Uterus (tissue), 4 donors: ENCODE measurements around the gene DTHD1. TPM values are rescaled to one million over a fixed set of nuclear protein-coding genes. Genes with fewer than 3 reads are reported as not detected.

Experiments used
- DNase-seq, 2 donors: peaks; one replicate each; pipeline ENCODE4 v3.0.0-alpha.2; 2019 to 2020
- H3K27ac ChIP-seq, 2 donors: fragments of 200-600 bp; sonication (generic); 1 replicate in 1 of 2; 2 replicates in 1 of 2; pipeline ENCODE4 v1.5.1; 2016 to 2018
- H3K27me3 ChIP-seq, 2 donors: fragments of 200-600 bp; sonication (generic); one replicate each; pipeline ENCODE4 v1.5.1; 2018 to 2019; ENCODE audit warnings: control low read depth in 1 of 2
- H3K36me3 ChIP-seq, 2 donors: fragments of 200-600 bp; sonication (generic); one replicate each; pipeline ENCODE4 v1.5.1; 2019; ENCODE audit warnings: control low read depth in 1 of 2
- H3K4me1 ChIP-seq, 2 donors: fragments of 200-600 bp; sonication (generic); one replicate each; pipeline ENCODE4 v1.5.1; 2018 to 2019; ENCODE audit warnings: control low read depth in 1 of 2
- H3K4me3 ChIP-seq, 2 donors: fragments of 200-600 bp; sonication (generic); 1 replicate in 1 of 2; 2 replicates in 1 of 2; pipeline ENCODE4 v1.5.1; 2018 to 2019; ENCODE audit warnings: mild to moderate bottlenecking in 1 of 2
- H3K9me3 ChIP-seq, 2 donors: fragments of 200-600 bp; sonication (generic); one replicate each; pipeline ENCODE4 v1.5.1; 2019; ENCODE audit warnings: control low read depth in 1 of 2
- POLR2A ChIP-seq, 2 donors: fragments of 450-650 bp; IDR thresholded peaks; one replicate each; pipeline ENCODE4 v1.6.1; 2016; ENCODE audit warnings: antibody characterized with exemption in 2 of 2, mild to moderate bottlenecking in 1 of 2, moderate library complexity in 1 of 2
- intact Hi-C: fragments of 100-400 bp; cut with DNase I; formaldehyde crosslinking; loops from one replicate; pipeline ENCODE4 v1.15.1; 2023; ENCODE audit warnings: low total_unique reads
- total RNA-seq, 4 donors: library from RNA; depleted of rRNA in 3 of 4; stranded (reverse); fragments of >200 nt in 3 of 4; gene quantifications; one replicate each; pipeline versions ENCODE4 v1.1.0 to v1.2.4, GENCODE V29; 2014 to 2023
- TF ChIP-seq, protein P1 (sequence below), 4 experiments: fragments of 200-600 bp in 2 of 4; fragments of 450-650 bp in 2 of 4; sonication (generic) in 2 of 4; IDR thresholded peaks; one replicate each; pipeline ENCODE4 v1.5.1; 2016 to 2019; ENCODE audit warnings: antibody characterized with exemption in 4 of 4, mild to moderate bottlenecking in 2 of 4, moderate library complexity in 1 of 4
- donor health status: DM: yes; HTN: yes; CAD: no.

DTHD1 gene
- total RNA-seq, 4 donors from 2014 or later = 1.0 to 2.5 (median 2.1) TPM

DNA sequence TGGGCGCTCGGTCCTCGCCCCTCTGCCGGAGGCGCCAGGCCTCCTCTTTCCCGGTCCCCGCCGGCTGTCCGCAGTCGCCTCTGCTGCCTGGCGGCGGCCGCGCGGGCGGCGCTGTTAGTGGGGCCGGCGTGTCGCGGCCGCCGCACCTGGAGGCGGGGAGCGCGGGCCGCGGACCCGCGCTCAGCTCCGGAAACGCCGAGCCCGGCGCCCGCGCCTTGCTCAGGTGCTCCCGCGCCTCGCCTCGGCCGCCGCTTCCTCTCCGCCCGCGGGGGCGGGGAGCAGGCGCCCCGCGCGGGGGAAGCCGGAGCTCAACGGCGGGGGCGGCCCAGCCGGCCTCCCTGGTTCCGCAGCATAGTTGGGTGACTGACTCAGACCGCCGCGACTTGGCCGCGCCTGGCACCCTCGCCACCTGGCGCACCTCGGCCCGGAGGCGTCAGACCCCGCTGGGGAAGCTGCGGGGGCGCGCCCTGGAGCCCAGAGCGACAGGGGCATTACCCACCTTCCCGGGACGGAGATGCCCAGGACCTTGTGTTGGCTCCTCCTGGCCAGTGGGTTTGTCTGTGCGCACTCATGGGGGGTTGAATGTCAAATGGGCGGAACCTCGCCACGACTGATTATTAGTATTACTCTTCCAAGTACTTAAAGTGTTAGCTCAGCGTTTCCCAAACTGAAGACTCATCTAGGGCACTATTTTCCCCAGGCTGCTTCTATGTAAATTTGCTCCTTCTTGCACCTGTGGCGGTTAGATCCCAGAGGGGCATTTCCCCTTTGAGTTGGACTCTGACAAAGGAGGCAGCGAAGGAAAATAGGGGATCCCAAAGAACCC is 36.9 kb upstream of the DTHD1 start, which contains the start of gene ARAP2:
ARAP2 (minus strand) TSS at position 258 of the 826 bp plus-strand sequence. CDS start 15,028 bp downstream, outside the sequence.
- no peaks in the 10 kb centered on the region for H3K9me3 ChIP-seq
- no peaks in the 10 kb centered on the region for H3K36me3 ChIP-seq
- H3K4me3 ChIP-seq = peak within 1 kb of the TSS; percentile 74 to 87
- TF ChIP-seq POLR2A (IDR thresholded peaks at IDR 0.05) = peak; percentile 9 to 36
- TF ChIP-seq, protein P1, sequence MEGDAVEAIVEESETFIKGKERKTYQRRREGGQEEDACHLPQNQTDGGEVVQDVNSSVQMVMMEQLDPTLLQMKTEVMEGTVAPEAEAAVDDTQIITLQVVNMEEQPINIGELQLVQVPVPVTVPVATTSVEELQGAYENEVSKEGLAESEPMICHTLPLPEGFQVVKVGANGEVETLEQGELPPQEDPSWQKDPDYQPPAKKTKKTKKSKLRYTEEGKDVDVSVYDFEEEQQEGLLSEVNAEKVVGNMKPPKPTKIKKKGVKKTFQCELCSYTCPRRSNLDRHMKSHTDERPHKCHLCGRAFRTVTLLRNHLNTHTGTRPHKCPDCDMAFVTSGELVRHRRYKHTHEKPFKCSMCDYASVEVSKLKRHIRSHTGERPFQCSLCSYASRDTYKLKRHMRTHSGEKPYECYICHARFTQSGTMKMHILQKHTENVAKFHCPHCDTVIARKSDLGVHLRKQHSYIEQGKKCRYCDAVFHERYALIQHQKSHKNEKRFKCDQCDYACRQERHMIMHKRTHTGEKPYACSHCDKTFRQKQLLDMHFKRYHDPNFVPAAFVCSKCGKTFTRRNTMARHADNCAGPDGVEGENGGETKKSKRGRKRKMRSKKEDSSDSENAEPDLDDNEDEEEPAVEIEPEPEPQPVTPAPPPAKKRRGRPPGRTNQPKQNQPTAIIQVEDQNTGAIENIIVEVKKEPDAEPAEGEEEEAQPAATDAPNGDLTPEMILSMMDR (IDR thresholded peaks at IDR 0.05) = no peak
- H3K27ac ChIP-seq = peak within 1 kb of the TSS; percentile 87 to 94
- no peaks in the 10 kb centered on the region for H3K4me1 ChIP-seq
- intact Hi-C loops = no loop called here
- DNase-seq = peak; percentile 34 to 56
- no peaks in the 10 kb centered on the region for H3K27me3 ChIP-seq

DNA sequence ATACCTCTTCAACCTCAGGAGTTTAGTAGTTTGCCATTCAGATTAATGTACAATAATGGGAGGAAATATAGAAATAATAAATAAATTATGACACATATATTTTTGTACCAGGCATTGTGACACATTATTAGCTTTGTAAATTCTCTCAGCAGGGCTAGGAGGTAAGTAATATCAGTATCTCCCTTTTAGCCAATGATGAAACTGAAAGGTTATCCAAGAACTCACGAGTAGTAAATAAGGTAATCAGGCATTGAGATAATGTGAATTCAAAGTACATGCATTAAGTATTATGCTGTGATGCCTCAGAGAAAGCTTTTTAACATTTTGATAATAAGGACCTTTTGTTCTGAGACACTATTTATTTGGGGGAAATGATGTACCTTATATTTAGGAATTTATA is 31.8 kb upstream of the DTHD1 start:
- Histone ChIP-seq H3K4me3 (no peak overlapping the region), H3K27ac (no peak overlapping the region), H3K9me3 (no peaks in the 10 kb centered on the region), H3K4me1 (no peaks in the 10 kb centered on the region), H3K36me3 (no peaks in the 10 kb centered on the region), H3K27me3 (no peaks in the 10 kb centered on the region)
- intact Hi-C loops = no loop called here
- no peak for DNase-seq
- TF ChIP-seq, protein P1 (IDR thresholded peaks at IDR 0.05) = no peak
- no peak for TF ChIP-seq POLR2A (IDR thresholded peaks at IDR 0.05)

DNA sequence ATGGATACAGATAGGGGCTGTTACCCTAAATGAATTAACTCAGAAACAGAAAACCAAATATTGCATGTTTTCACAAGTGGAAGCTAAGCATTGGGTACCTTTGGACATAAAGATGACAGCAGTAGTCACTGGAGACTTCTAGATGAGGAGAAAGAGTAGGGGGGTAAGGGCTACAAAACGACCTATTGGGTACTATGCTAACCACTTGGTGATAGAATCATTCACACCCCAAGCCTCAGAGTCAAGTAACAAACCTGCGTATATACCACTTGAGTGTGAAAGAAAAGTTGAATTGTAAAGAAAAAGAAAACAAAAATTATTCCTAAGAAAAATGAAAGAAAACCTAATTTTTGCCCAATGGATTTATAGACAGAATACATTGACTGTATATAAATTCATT is 29.4 kb upstream of the DTHD1 start:
- no peak for DNase-seq
- intact Hi-C loops = no loop called here
- Histone ChIP-seq H3K4me3 (no peak overlapping the region), H3K27ac (no peak overlapping the region), H3K36me3 (no peaks in the 10 kb centered on the region), H3K27me3 (no peaks in the 10 kb centered on the region), H3K9me3 (no peaks in the 10 kb centered on the region), H3K4me1 (no peaks in the 10 kb centered on the region)
- TF ChIP-seq POLR2A (IDR thresholded peaks at IDR 0.05) = no peak
- TF ChIP-seq, protein P1 (IDR thresholded peaks at IDR 0.05) = no peak

DNA sequence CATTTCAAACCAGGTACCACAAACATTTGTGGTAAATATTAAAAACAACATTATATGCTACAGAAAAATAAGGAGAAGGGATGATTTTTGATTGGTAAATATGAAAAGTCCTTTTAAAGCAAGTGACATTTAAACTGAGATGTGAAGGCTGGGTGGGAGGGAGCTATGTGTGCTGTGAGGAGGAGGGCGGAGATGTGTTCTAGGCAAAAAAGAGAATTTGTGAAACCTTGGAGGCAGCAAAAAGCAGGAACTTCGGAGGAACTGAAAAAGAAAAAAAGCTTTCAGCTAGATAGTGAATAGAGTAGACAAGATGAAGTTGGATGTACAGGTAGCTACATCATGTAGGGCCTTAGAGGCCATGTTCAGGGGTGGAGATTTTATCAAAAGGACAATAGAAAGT is 27.0 kb upstream of the DTHD1 start:
- TF ChIP-seq POLR2A (IDR thresholded peaks at IDR 0.05) = no peak
- TF ChIP-seq, protein P1 (IDR thresholded peaks at IDR 0.05) = no peak
- Histone ChIP-seq H3K27me3 (no peaks in the 10 kb centered on the region), H3K9me3 (no peaks in the 10 kb centered on the region), H3K4me1 (no peaks in the 10 kb centered on the region), H3K27ac (no peak overlapping the region), H3K4me3 (no peak overlapping the region), H3K36me3 (no peaks in the 10 kb centered on the region)
- DNase-seq = no peak
- intact Hi-C loops = no loop called here

DNA sequence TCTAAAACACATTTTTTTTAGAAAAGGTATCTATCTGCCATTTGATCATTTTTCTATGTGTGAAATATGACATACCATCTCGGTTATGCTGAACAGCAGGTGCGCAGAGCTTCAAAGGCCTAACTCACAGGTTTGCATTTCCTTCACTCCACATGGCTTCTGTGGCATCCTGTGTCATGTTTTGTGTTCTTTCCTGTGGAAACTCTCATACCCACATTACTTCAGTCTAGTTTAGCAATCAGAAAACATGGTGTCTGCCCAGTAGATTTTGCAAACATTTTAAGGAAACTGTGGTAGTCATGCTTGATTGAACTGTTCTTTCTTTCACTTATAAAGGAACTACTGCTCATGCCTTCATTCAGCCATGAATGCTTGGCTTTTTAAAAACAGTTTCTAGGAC is 25.8 kb upstream of the DTHD1 start:
- no peak for DNase-seq
- H3K4me3 ChIP-seq = no peak overlapping the region
- H3K36me3 ChIP-seq = no peaks in the 10 kb centered on the region
- no peaks in the 10 kb centered on the region for H3K9me3 ChIP-seq
- H3K27ac ChIP-seq = no peak overlapping the region
- H3K27me3 ChIP-seq = no peaks in the 10 kb centered on the region
- TF ChIP-seq, protein P1 (IDR thresholded peaks at IDR 0.05) = no peak
- TF ChIP-seq POLR2A (IDR thresholded peaks at IDR 0.05) = no peak
- no peaks in the 10 kb centered on the region for H3K4me1 ChIP-seq
- intact Hi-C loops = no loop called here
